HepG2 (cell line): Measurements from ENCODE around the gene MED22. TPM values are rescaled to one million over a fixed set of nuclear protein-coding genes. Genes with fewer than 3 reads are reported as not detected.
A peak's percentile ranks its signal among the peaks of the same experiment; 100 is the strongest.

ENCODE experiments used
- ARNT2 ChIP-seq: sonication (generic); formaldehyde crosslinking; IDR thresholded peaks from 2 replicates; pipeline ENCODE4 v1.8.0; 2022; ENCODE audit warnings: mild to moderate bottlenecking, low read depth, missing genetic modification reagents, moderate library complexity
- BCL3 ChIP-seq: sonication (generic); formaldehyde crosslinking; IDR thresholded peaks from 2 replicates; pipeline ENCODE4 v1.5.1; 2020; ENCODE audit warnings: mild to moderate bottlenecking, missing genetic modification reagents, moderate library complexity
- CC2D1A ChIP-seq: sonication (generic); formaldehyde crosslinking; IDR thresholded peaks from 2 replicates; pipeline ENCODE4 v1.8.1; 2023; ENCODE audit warnings: mild to moderate bottlenecking, missing genetic modification reagents
- CSRNP2 ChIP-seq: sonication (generic); formaldehyde crosslinking; conservative IDR thresholded peaks from 2 replicates; pipeline ENCODE4 v1.8.0; 2022; ENCODE audit warnings: low read depth, missing genetic modification reagents
- ELF1 ChIP-seq: sonication (generic); formaldehyde crosslinking; IDR thresholded peaks from 2 replicates; pipeline ENCODE4 v1.4.0; 2020; ENCODE audit warnings: missing genetic modification reagents
- GABPB1 ChIP-seq: IDR thresholded peaks from 2 replicates; pipeline ENCODE4 v1.6.1; 2016; ENCODE audit warnings: mild to moderate bottlenecking, missing genetic modification reagents, moderate library complexity, missing compliant biosample characterization
- HNF4A ChIP-seq: sonication (generic); formaldehyde crosslinking; IDR thresholded peaks from 2 replicates; pipeline ENCODE4 v1.4.0; 2020; ENCODE audit warnings: missing genetic modification reagents
- HNRNPK ChIP-seq: fragments of 200-400 bp; formaldehyde crosslinking; IDR thresholded peaks from 2 replicates; pipeline ENCODE4 v1.6.1; 2018; ENCODE audit warnings: low read length, low read depth, moderate library complexity, mild to moderate bottlenecking; ENCODE audit not compliant: poor library complexity, severe bottlenecking
- MBD4 ChIP-seq: IDR thresholded peaks from 2 replicates; pipeline ENCODE4 v1.6.1; 2012; ENCODE audit warnings: low read length, inconsistent platforms, borderline replicate concordance
- RFX5 ChIP-seq: IDR thresholded peaks from 2 replicates; pipeline ENCODE4 v1.6.1; 2011; ENCODE audit warnings: low read depth, low read length, improper control_type of control experiment
- RNF2 ChIP-seq: fragments of 450-650 bp; conservative IDR thresholded peaks from 2 replicates; pipeline ENCODE4 v1.6.1; 2016; ENCODE audit warnings: low read depth
- SATB2 ChIP-seq: sonication (generic); formaldehyde crosslinking; IDR thresholded peaks from 2 replicates; pipeline ENCODE4 v1.5.0; 2020; ENCODE audit warnings: missing genetic modification reagents
- ZBTB42 ChIP-seq: sonication (generic); formaldehyde crosslinking; IDR thresholded peaks from 2 replicates; pipeline ENCODE4 v1.5.0; 2020; ENCODE audit warnings: mild to moderate bottlenecking, missing genetic modification reagents
- ZNF207 ChIP-seq: fragments of 450-650 bp; IDR thresholded peaks from 2 replicates; pipeline ENCODE4 v1.6.1; 2016; ENCODE audit warnings: antibody characterized with exemption, borderline replicate concordance
- ZNF292 ChIP-seq: sonication (generic); formaldehyde crosslinking; IDR thresholded peaks from 2 replicates; pipeline ENCODE4 v1.8.1; 2022; ENCODE audit warnings: mild to moderate bottlenecking, low read depth, missing genetic modification reagents, borderline replicate concordance
- ZNF441 ChIP-seq: sonication (generic); formaldehyde crosslinking; IDR thresholded peaks from 2 replicates; pipeline ENCODE4 v1.7.0; 2021; ENCODE audit warnings: missing genetic modification reagents, borderline replicate concordance
- ZNF446 ChIP-seq: sonication (generic); formaldehyde crosslinking; IDR thresholded peaks from 2 replicates; pipeline ENCODE4 v1.5.0; 2020; ENCODE audit warnings: mild to moderate bottlenecking, missing genetic modification reagents
- ZNF512 ChIP-seq: sonication (generic); formaldehyde crosslinking; IDR thresholded peaks from 2 replicates; pipeline ENCODE4 v1.4.0; 2020; ENCODE audit warnings: mild to moderate bottlenecking, missing genetic modification reagents
- ZSCAN12 ChIP-seq: sonication (generic); formaldehyde crosslinking; IDR thresholded peaks from 2 replicates; pipeline ENCODE4 v1.9.0; 2021; ENCODE audit warnings: mild to moderate bottlenecking, missing genetic modification reagents
- polyA plus RNA-seq, 8 experiments: library from polyadenylated mRNA; depleted of rRNA in 3 of 8; stranded (reverse) in 7 of 8; unstranded in 1 of 8; fragments of >200 nt; fragmentation: Illumina TruSeq in 4 of 8; extraction: Trizol in 4 of 8; gene quantifications; 2 replicates each; pipeline versions ENCODE4 v1.2.1 to v1.2.3, GENCODE V29; 2011 to 2016; ENCODE audit warnings: low read depth in 4 of 8, missing spikeins in 1 of 8, mixed read lengths in 1 of 8; ENCODE audit not compliant: insufficient read depth in 1 of 8
- total RNA-seq, 5 experiments: library from RNA; depleted of rRNA; stranded (reverse); fragments of >200 nt; fragmentation: Illumina TruSeq; extraction: Trizol; gene quantifications; 2 replicates each; pipeline ENCODE4 v1.2.3, GENCODE V29; 2016; ENCODE audit warnings: low read depth in 1 of 5
- TF ChIP-seq, protein P1 (sequence below): sonication (generic); formaldehyde crosslinking; IDR thresholded peaks from 2 replicates; pipeline ENCODE4 v1.8.1; 2023; ENCODE audit warnings: mild to moderate bottlenecking, inconsistent platforms, moderate library complexity, missing genetic modification reagents, borderline replicate concordance
- TF ChIP-seq, protein P2 (sequence below): IDR thresholded peaks from 2 replicates; pipeline ENCODE4 v1.6.1; 2016; ENCODE audit warnings: missing genetic modification reagents, missing compliant biosample characterization

Gene MED22
- total and polyA plus RNA-seq, 2 of the 13 experiments (the other 11 are each of a cell fraction or from before 2014, with no cell fraction given), result 15.8 to 22.1 TPM

GRCh38 chr9:133335924-133336811 is 11.8 kb downstream of the MED22 start, which contains the start of gene SURF6 (continued):
- TF ChIP-seq ZNF207, result no peak
- TF ChIP-seq, protein P1, sequence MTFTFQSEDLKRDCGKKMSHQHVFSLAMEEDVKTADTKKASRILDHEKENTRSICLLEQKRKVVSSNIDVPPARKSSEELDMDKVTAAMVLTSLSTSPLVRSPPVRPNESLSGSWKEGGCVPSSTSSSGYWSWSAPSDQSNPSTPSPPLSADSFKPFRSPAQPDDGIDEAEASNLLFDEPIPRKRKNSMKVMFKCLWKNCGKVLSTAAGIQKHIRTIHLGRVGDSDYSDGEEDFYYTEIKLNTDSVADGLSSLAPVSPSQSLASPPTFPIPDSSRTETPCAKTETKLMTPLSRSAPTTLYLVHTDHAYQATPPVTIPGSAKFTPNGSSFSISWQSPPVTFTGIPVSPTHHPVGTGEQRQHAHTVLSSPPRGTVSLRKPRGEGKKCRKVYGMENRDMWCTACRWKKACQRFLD (CRISPR knock-in tag), result peak; percentile 54; the same call in 1 of the 2 replicates
- no peak for TF ChIP-seq ZNF512 (CRISPR knock-in tag)
- TF ChIP-seq ELF1 (CRISPR knock-in tag), result peak; percentile 83
- TF ChIP-seq CSRNP2 (CRISPR knock-in tag), result no peak; the same call in 1 of the 2 replicates
- peak; percentile 100 for TF ChIP-seq GABPB1 (CRISPR knock-in tag)
- TF ChIP-seq ARNT2 (CRISPR knock-in tag), result peak; percentile 96
- TF ChIP-seq RNF2, result peak; percentile 65; the same call in 1 of the 2 replicates
- no peak for TF ChIP-seq MBD4
- no peak for TF ChIP-seq ZNF292 (CRISPR knock-in tag)
- peak; percentile 26; the same call in 1 of the 2 replicates for TF ChIP-seq ZSCAN12 (CRISPR knock-in tag)
- peak; percentile 74 for TF ChIP-seq HNRNPK
- TF ChIP-seq BCL3 (CRISPR knock-in tag), result peak; percentile 82
- TF ChIP-seq HNF4A (CRISPR knock-in tag), result 0 out of 2 replicates have a peak, but pooled peaks have one; percentile 36
- no peak; the same call in 1 of the 2 replicates for TF ChIP-seq ZNF446
- TF ChIP-seq ZBTB42 (CRISPR knock-in tag), result no peak
- TF ChIP-seq SATB2 (CRISPR knock-in tag), result no peak; the same call in 1 of the 2 replicates
- TF ChIP-seq, protein P2, sequence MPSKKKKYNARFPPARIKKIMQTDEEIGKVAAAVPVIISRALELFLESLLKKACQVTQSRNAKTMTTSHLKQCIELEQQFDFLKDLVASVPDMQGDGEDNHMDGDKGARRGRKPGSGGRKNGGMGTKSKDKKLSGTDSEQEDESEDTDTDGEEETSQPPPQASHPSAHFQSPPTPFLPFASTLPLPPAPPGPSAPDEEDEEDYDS, result peak; percentile 73
- peak; percentile 52; the same call in 1 of the 2 replicates for TF ChIP-seq ZNF441 (CRISPR knock-in tag)
- no peak for TF ChIP-seq CC2D1A (CRISPR knock-in tag)
- no peak for TF ChIP-seq RFX5
